ENCODE measurements around the gene TRPM2.

GRCh38 chr21:44317871-44318270, 35.5 kb upstream of the TRPM2 start:
- no peak for TF ChIP-seq CTCF (conservative IDR thresholded peaks at IDR 0.05 in 1 of 2, IDR thresholded peaks at IDR 0.05 in 1 of 2; ENCODE audit: low read depth in 1 of 2, low read length in 2 of 2)
- no peak for TF ChIP-seq EZH2 (IDR thresholded peaks at IDR 0.05; ENCODE audit: low read length, missing control alignments)
